ENCODE measurements around the gene DAPK2.

DNA sequence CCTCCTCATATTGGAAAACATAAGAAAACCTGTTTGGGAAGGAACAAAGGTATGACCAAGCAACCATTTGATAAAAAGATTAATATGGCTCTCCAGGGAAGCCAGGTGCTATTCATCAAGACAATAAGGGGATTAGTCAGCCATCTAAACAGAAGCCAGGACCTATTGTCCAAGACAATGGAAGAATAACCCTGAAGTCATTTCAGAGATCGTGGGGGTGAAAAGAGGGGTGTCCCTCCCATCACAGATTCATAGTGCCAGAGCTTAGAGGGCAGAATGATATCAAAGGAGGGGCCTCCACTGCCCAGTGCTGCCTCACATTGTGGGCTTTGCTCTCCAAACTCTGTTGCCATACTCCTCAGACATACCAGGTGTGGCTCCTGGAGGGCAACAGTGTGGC lies 73.5 kb downstream of the DAPK2 start:
- TF ChIP-seq, protein P1, sequence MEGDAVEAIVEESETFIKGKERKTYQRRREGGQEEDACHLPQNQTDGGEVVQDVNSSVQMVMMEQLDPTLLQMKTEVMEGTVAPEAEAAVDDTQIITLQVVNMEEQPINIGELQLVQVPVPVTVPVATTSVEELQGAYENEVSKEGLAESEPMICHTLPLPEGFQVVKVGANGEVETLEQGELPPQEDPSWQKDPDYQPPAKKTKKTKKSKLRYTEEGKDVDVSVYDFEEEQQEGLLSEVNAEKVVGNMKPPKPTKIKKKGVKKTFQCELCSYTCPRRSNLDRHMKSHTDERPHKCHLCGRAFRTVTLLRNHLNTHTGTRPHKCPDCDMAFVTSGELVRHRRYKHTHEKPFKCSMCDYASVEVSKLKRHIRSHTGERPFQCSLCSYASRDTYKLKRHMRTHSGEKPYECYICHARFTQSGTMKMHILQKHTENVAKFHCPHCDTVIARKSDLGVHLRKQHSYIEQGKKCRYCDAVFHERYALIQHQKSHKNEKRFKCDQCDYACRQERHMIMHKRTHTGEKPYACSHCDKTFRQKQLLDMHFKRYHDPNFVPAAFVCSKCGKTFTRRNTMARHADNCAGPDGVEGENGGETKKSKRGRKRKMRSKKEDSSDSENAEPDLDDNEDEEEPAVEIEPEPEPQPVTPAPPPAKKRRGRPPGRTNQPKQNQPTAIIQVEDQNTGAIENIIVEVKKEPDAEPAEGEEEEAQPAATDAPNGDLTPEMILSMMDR (IDR thresholded peaks at IDR 0.05) = no peak
- no peak for TF ChIP-seq POLR2A (IDR thresholded peaks at IDR 0.05)
